ENCODE measurements around the gene CNTNAP2. TPM values are rescaled to one million over a fixed set of nuclear protein-coding genes. Genes with fewer than 3 reads are reported as not detected.
"Not testable (repeated sequence)": the region's sequence is repeated elsewhere in the genome, so short reads cannot be mapped to it uniquely, and the experiment has no call there.

The CNTNAP2 gene
- total and polyA plus RNA-seq, 8 donors = 0.94 to 42.5 (median 38.6) TPM

- Histone ChIP-seq H3K9me3 (no peaks in the 10 kb centered on the region), H3K36me3 (no peaks in the 10 kb centered on the region), H3K27ac (no peak overlapping the region), H3K4me1 (no peaks in the 10 kb centered on the region), H3K4me3 (no peak overlapping the region), H3K27me3 (no peaks in the 10 kb centered on the region)
- ATAC-seq = no peak
- TF ChIP-seq CTCF (IDR thresholded peaks at IDR 0.05) = no peak
- no peak for DNase-seq
- intact Hi-C loops (cut with DNase I) = no loop called here
These were observed 2183.0 kb downstream of the CNTNAP2 start for GRCh38 chr7:148299350-148300276.

GRCh38 chr7:148302436-148302835 is 2185.8 kb downstream of the CNTNAP2 start:
- H3K36me3 ChIP-seq; H3K9me3 ChIP-seq; H3K4me1 ChIP-seq; DNase-seq; ATAC-seq; H3K27ac ChIP-seq; H3K4me3 ChIP-seq; H3K27me3 ChIP-seq; intact Hi-C loops (cut with DNase I): not testable (repeated sequence)

GRCh38 chr7:148303295-148304082 is 2186.9 kb downstream of the CNTNAP2 start:
- no peak for TF ChIP-seq CTCF (IDR thresholded peaks at IDR 0.05)
- Histone ChIP-seq H3K9me3 (no peaks in the 10 kb centered on the region), H3K4me1 (no peaks in the 10 kb centered on the region), H3K27me3 (no peaks in the 10 kb centered on the region), H3K36me3 (no peaks in the 10 kb centered on the region), H3K27ac (no peak overlapping the region), H3K4me3 (no peak overlapping the region)
- intact Hi-C loops (cut with DNase I) = no loop called here
- peak; percentile 44 for ATAC-seq
- DNase-seq = peak in 2 of 4 donors; percentile 22 to 35

- H3K4me3 ChIP-seq = no peak overlapping the region
- no peaks in the 10 kb centered on the region for H3K9me3 ChIP-seq
- ATAC-seq (no peak), DNase-seq (no peak)
- intact Hi-C loops (cut with DNase I) = no loop called here
- H3K27me3 ChIP-seq = no peaks in the 10 kb centered on the region
- no peak for TF ChIP-seq CTCF (IDR thresholded peaks at IDR 0.05)
- H3K27ac ChIP-seq = no peak overlapping the region
- H3K36me3 ChIP-seq = no peaks in the 10 kb centered on the region
- H3K4me1 ChIP-seq = no peaks in the 10 kb centered on the region
These were observed 2187.4 kb downstream of the CNTNAP2 start for GRCh38 chr7:148304083-148304335.

- H3K4me3 ChIP-seq = no peak overlapping the region
- ATAC-seq = no peak
- intact Hi-C loops (cut with DNase I) = no loop called here
- no peaks in the 10 kb centered on the region for H3K9me3 ChIP-seq
- H3K4me1 ChIP-seq = no peaks in the 10 kb centered on the region
- no peak for DNase-seq
- no peak for TF ChIP-seq CTCF (IDR thresholded peaks at IDR 0.05)
- no peak overlapping the region for H3K27ac ChIP-seq
- H3K36me3 ChIP-seq = no peaks in the 10 kb centered on the region
- H3K27me3 ChIP-seq = no peaks in the 10 kb centered on the region
These were observed 2187.9 kb downstream of the CNTNAP2 start for GRCh38 chr7:148304456-148304855.

Measured in left lung (tissue), 10 donors.